NCI-H748 (cell line): ENCODE results near the gene TAF8.

Source experiments
- DNase-seq: peaks from one replicate; lab custom pipeline; 2025; ENCODE audit not compliant: unreplicated experiment; lab: John Stamatoyannopoulos, UW

TAF8 gene

GRCh38 chr6:42120895-42121865 is 70.9 kb downstream of the TAF8 start:
- DNase-seq, result no peak

- no peak for DNase-seq
These were observed 73.2 kb downstream of the TAF8 start for GRCh38 chr6:42123379-42124103.

- DNase-seq, result no peak
These were observed 74.0 kb downstream of the TAF8 start for GRCh38 chr6:42124223-42124836.

- no peak for DNase-seq
These were observed 74.9 kb downstream of the TAF8 start for GRCh38 chr6:42125231-42125630.

- no peak for DNase-seq
These were observed 75.3 kb downstream of the TAF8 start for GRCh38 chr6:42125663-42126062.

GRCh38 chr6:42128460-42129359 is 78.4 kb downstream of the TAF8 start:
- no peak for DNase-seq

GRCh38 chr6:42129360-42129676 is 79.0 kb downstream of the TAF8 start:
- DNase-seq, result no peak

GRCh38 chr6:42131531-42131930 is 81.2 kb downstream of the TAF8 start:
- DNase-seq, result no peak

GRCh38 chr6:42133926-42134325 is 83.6 kb downstream of the TAF8 start:
- DNase-seq, result no peak

GRCh38 chr6:42135161-42135560 is 84.8 kb downstream of the TAF8 start:
- no peak for DNase-seq

- no peak for DNase-seq
These were observed 85.4 kb downstream of the TAF8 start for GRCh38 chr6:42135722-42136121.

- no peak for DNase-seq
These were observed 86.3 kb downstream of the TAF8 start for GRCh38 chr6:42136508-42137193.
